Gastroesophageal sphincter (tissue), 4 donors: ENCODE measurements around the gene HRC. TPM values are rescaled to one million over a fixed set of nuclear protein-coding genes. Genes with fewer than 3 reads are reported as not detected.

Experiments
- ATAC-seq: fragments of 150-250 bp; one replicate; pipeline ENCODE4 v1.9.1; 2016; ENCODE audit warnings: mild to moderate bottlenecking, moderate library complexity
- H3K27ac ChIP-seq, 4 donors: fragments of 200-600 bp; sonication (generic) in 3 of 4; 1 replicate in 3 of 4; 2 replicates in 1 of 4; pipeline ENCODE4 v1.5.1; 2016 to 2019
- H3K27me3 ChIP-seq: fragments of 200-600 bp; sonication (generic); one replicate; pipeline ENCODE4 v1.5.1; 2019
- H3K36me3 ChIP-seq, 2 donors: fragments of 200-600 bp; sonication (generic); one replicate each; pipeline ENCODE4 v1.5.1; 2019; ENCODE audit warnings: control low read depth in 1 of 2
- H3K4me1 ChIP-seq, 3 donors: fragments of 200-600 bp; sonication (generic); 1 replicate in 2 of 3; 2 replicates in 1 of 3; pipeline ENCODE4 v1.5.1; 2016 to 2019; ENCODE audit warnings: control low read depth in 2 of 3
- H3K4me3 ChIP-seq, 2 donors: fragments of 200-600 bp; sonication (generic); one replicate each; pipeline ENCODE4 v1.5.1; 2019; ENCODE audit warnings: mild to moderate bottlenecking in 1 of 2, moderate library complexity in 1 of 2
- H3K9me3 ChIP-seq, 3 donors: fragments of 200-600 bp; sonication (generic); one replicate each; pipeline ENCODE4 v1.5.1; 2017 to 2019; ENCODE audit warnings: control low read depth in 2 of 3
- CTCF ChIP-seq, 4 experiments: fragments of 200-600 bp in 2 of 4; fragments of 450-650 bp in 2 of 4; sonication (generic) in 1 of 4; IDR thresholded peaks; one replicate each; pipeline ENCODE4 v1.5.1; 2017 to 2019; ENCODE audit warnings: antibody characterized with exemption in 4 of 4, mild to moderate bottlenecking in 2 of 4, moderate library complexity in 2 of 4
- EP300 ChIP-seq: sonication (generic); formaldehyde crosslinking; IDR thresholded peaks from one replicate; pipeline ENCODE4 v1.6.1; 2017; ENCODE audit warnings: antibody characterized with exemption, mild to moderate bottlenecking
- POLR2A ChIP-seq, 2 donors: fragments of 450-650 bp; IDR thresholded peaks; one replicate each; pipeline ENCODE4 v1.6.1; 2017; ENCODE audit warnings: antibody characterized with exemption in 2 of 2, mild to moderate bottlenecking in 2 of 2, moderate library complexity in 1 of 2
- POLR2AphosphoS5 ChIP-seq: sonication (generic); formaldehyde crosslinking; IDR thresholded peaks from one replicate; pipeline ENCODE4 v1.6.1; 2017; ENCODE audit warnings: antibody characterized with exemption
- WGBS, 2 donors: methylation state at CpG; one replicate each; pipeline ENCODE4 v1.1.5; 2018; ENCODE audit warnings: low coverage in 1 of 2; 5-methylcytosine and 5-hydroxymethylcytosine counted together
- total RNA-seq, 4 donors: library from RNA; depleted of rRNA; stranded (reverse); fragments of >200 nt; gene quantifications; one replicate each; pipeline ENCODE4 v1.1.0, GENCODE V29; 2016

The HRC gene
- total RNA-seq, 4 donors from 2014 or later = 1.1 to 3.9 (median 1.8) TPM

GRCh38 chr19:49106648-49107135 lies 48.5 kb downstream of the HRC start:
- no peak overlapping the region for H3K27ac ChIP-seq
- 59 to 63% methylated on average over 2 to 3 of the region's 12 CpGs for WGBS, 2 donors
- H3K27me3 ChIP-seq = no peaks in the 10 kb centered on the region
- ATAC-seq = no peak
- peaks cover 0 to 16% (median 0%) of the 10 kb centered on the region in 3 donors for H3K4me1 ChIP-seq
- TF ChIP-seq CTCF (IDR thresholded peaks at IDR 0.05) = peak in 3 of 4 experiments; percentile 65 to 73 (median 70)
- no peak for TF ChIP-seq POLR2AphosphoS5
- H3K4me3 ChIP-seq = no peak overlapping the region
- H3K9me3 ChIP-seq = no peaks in the 10 kb centered on the region
- peaks cover 0 to 77% of the 10 kb centered on the region in 2 donors for H3K36me3 ChIP-seq

GRCh38 chr19:49104229-49104864 lies 50.8 kb downstream of the HRC start:
- no peaks in the 10 kb centered on the region for H3K4me1 ChIP-seq
- TF ChIP-seq CTCF (IDR thresholded peaks at IDR 0.05) (no peak), EP300 (no peak), POLR2A (IDR thresholded peaks at IDR 0.05) (no peak), POLR2AphosphoS5 (no peak)
- H3K27ac ChIP-seq = no peak overlapping the region
- H3K27me3 ChIP-seq = no peaks in the 10 kb centered on the region
- ATAC-seq = no peak
- H3K36me3 ChIP-seq = peaks cover 0 to 100% of the 10 kb centered on the region in 2 donors
- 65 to 74% methylated on average over 5 to 7 of the region's 30 CpGs for WGBS, 2 donors
- H3K9me3 ChIP-seq = no peaks in the 10 kb centered on the region
- no peak overlapping the region for H3K4me3 ChIP-seq

GRCh38 chr19:49103331-49104085 lies 51.7 kb downstream of the HRC start:
- ATAC-seq = no peak
- WGBS, 2 donors = 79 to 80% methylated on average over 2 to 6 of the region's 33 CpGs
- Histone ChIP-seq H3K27me3 (no peaks in the 10 kb centered on the region), H3K27ac (no peak overlapping the region), H3K4me3 (no peak overlapping the region), H3K36me3 (peaks cover 0 to 100% of the 10 kb centered on the region in 2 donors), H3K9me3 (no peaks in the 10 kb centered on the region), H3K4me1 (peaks cover 0 to 7% (median 0%) of the 10 kb centered on the region in 3 donors)
- TF ChIP-seq POLR2A (IDR thresholded peaks at IDR 0.05) = no peak
- TF ChIP-seq POLR2AphosphoS5 = no peak
- no peak for TF ChIP-seq EP300
- no peak for TF ChIP-seq CTCF (IDR thresholded peaks at IDR 0.05)

GRCh38 chr19:49102303-49102702 lies 52.9 kb downstream of the HRC start:
- no peak for TF ChIP-seq POLR2AphosphoS5
- TF ChIP-seq EP300 = no peak
- TF ChIP-seq POLR2A (IDR thresholded peaks at IDR 0.05) = no peak
- no peak for TF ChIP-seq CTCF (IDR thresholded peaks at IDR 0.05)
- peaks cover 0 to 100% of the 10 kb centered on the region in 2 donors for H3K36me3 ChIP-seq
- H3K4me3 ChIP-seq = no peak overlapping the region
- peaks cover 0 to 19% (median 0%) of the 10 kb centered on the region in 3 donors for H3K4me1 ChIP-seq
- no peak for ATAC-seq
- H3K27me3 ChIP-seq = no peaks in the 10 kb centered on the region
- no CpG with 5 or more reads among the region's 12 CpGs for WGBS, 2 donors
- H3K9me3 ChIP-seq = no peaks in the 10 kb centered on the region
- no peak overlapping the region for H3K27ac ChIP-seq

Other genes starting within 250 kb of the HRC start
- gene DHDH, start 221.7 kb downstream of the HRC start, total RNA-seq = under 1 TPM in 1 of 4 donors, not detected in 3; 0.81 TPM
- gene BAX, start 200.5 kb downstream of the HRC start, total RNA-seq = 10 to 100 TPM; 31.5 to 40.8 (median 34.8) TPM
- gene FTL, start 190.1 kb downstream of the HRC start, total RNA-seq = 1,000 to 10,000 TPM; 2,478 to 4,094 (median 2,824) TPM
- 10 to 100 TPM; 22.1 to 44.4 (median 38.5) TPM for gene GYS1, start 162.1 kb downstream of the HRC start, total RNA-seq
- gene RUVBL2, start 161.5 kb downstream of the HRC start, total RNA-seq = 10 to 100 TPM; 69.4 to 96.5 (median 84.2) TPM
- gene LHB, start 138.3 kb downstream of the HRC start, total RNA-seq = not detected
- not detected for gene CGB3, start 131.1 kb downstream of the HRC start, total RNA-seq
- not detected for gene CGB2, start 123.5 kb downstream of the HRC start, total RNA-seq
- not detected for gene CGB1, start 118.5 kb downstream of the HRC start, total RNA-seq
- gene CGB5, start 111.5 kb downstream of the HRC start, total RNA-seq = not detected
- gene CGB8, start 106.3 kb downstream of the HRC start, total RNA-seq = not detected
- gene CGB7, start 97.6 kb downstream of the HRC start, total RNA-seq = not detected
- under 1 TPM in 1 of 4 donors, not detected in 3; 0.37 TPM for gene NTF4, start 90.6 kb downstream of the HRC start, total RNA-seq
- gene KCNA7, start 82.7 kb downstream of the HRC start, total RNA-seq = not detected
- gene SNRNP70, start 69.9 kb downstream of the HRC start, total RNA-seq = 100 to 1,000 TPM in 3 of 4 donors, 10 to 100 TPM in 1; 77.4 to 323 (median 192) TPM
- gene LIN7B, start 41.0 kb downstream of the HRC start, total RNA-seq = 10 to 100 TPM in 3 of 4 donors, 1 to 10 TPM in 1; 6.5 to 19.8 (median 13.2) TPM
- 1 to 10 TPM in 1 of 4 donors, not detected in 3; 1.8 TPM for gene C19orf73, start 36.3 kb downstream of the HRC start, total RNA-seq
- gene PPFIA3, start 35.9 kb downstream of the HRC start, total RNA-seq = 1 to 10 TPM; 3.6 to 7.6 (median 5.0) TPM
- gene TRPM4, start 2.4 kb upstream of the HRC start, total RNA-seq = 10 to 100 TPM; 16.3 to 38.5 (median 17.3) TPM
- 1 to 10 TPM; 1.9 to 3.7 (median 2.5) TPM for gene SLC6A16, start 169.8 kb upstream of the HRC start, total RNA-seq
- 10 to 100 TPM in 2 of 4 donors, 1 to 10 TPM in 2; 4.9 to 18.9 (median 9.3) TPM for gene CD37, start 180.0 kb upstream of the HRC start, total RNA-seq
- gene TEAD2, start 207.0 kb upstream of the HRC start, total RNA-seq = 10 to 100 TPM; 47.5 to 73.1 (median 51.1) TPM
- gene DKKL1, start 208.5 kb upstream of the HRC start, total RNA-seq = not detected
- gene KASH5, start 232.9 kb upstream of the HRC start, total RNA-seq = not detected